Epithelial cell of prostate (primary cell): ENCODE measurements around the gene MCTP1.
"Not testable (repeated sequence)": the region's sequence is repeated elsewhere in the genome, so short reads cannot be mapped to it uniquely, and the experiment has no call there.

Source experiments
- DNase-seq: peaks from one replicate; pipeline ENCODE4 v3.0.0-alpha.2; 2011; ENCODE audit warnings: low read depth, low spot score
- H3K27ac ChIP-seq: fragments of 450-650 bp; 2 replicates; pipeline ENCODE4 v1.5.1; 2017; ENCODE audit warnings: mild to moderate bottlenecking

The MCTP1 gene

GRCh38 chr5:94994537-94994936, 290.4 kb downstream of the MCTP1 start:
- not testable (repeated sequence) for DNase-seq, H3K27ac ChIP-seq

DNA sequence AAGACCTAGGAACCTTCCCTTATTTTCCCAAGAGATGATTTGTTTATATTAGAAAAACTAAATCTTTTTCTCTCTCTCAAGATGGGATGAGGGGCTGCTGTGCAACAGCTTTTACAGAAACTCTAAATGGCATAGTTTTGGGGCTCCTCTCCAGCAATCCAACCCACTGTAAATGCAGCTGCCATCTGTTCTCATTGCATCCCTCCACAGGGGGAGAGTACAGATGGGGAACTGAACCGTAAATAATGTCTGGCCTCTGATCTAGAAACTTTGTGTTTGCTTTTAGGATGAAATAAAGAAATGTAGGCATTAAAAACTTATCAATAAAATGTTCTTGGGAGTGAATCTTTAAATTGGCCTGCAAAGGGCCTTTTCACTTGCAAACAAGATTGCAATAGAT, 291.4 kb downstream of the MCTP1 start:
- no peak for DNase-seq
- no peak overlapping the region for H3K27ac ChIP-seq

- DNase-seq, result no peak
- H3K27ac ChIP-seq, result no peak overlapping the region
These were observed 292.6 kb downstream of the MCTP1 start for GRCh38 chr5:94992325-94992724.

DNA sequence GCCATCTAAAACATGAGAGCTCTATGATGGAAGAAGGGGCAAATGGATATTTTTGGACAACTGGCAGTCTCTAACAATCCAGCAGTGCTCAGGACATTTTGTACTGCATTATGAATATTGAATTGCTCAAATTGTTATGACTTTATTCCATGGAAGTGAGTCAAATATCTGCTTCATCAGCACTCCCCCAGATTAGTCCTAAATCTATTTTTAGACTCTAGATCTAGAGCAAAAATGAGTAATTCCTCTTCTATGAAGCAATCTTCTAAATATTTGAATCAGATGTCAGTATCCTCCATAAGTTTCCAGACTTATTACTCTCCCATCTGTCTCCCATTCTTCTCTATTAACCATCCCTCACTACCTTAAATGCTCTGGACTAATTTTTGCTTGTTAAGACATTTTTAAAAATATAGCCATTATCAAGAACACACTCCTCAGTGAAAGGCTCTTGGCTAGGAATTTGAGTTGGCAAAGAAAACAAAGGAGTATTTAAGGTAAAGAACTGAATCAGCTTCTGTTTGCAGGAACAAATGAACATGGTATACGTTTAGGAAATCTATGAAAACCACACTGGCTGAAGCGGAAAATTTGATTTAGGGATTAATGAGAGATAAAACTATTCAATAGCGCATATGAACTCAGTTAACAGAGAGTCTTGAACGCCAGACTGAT, 300.9 kb downstream of the MCTP1 start:
- DNase-seq, result no peak
- peak overlapping the region; percentile 9 for H3K27ac ChIP-seq

GRCh38 chr5:94977437-94977836, 307.5 kb downstream of the MCTP1 start:
- H3K27ac ChIP-seq, result no peak overlapping the region
- DNase-seq, result no peak

GRCh38 chr5:94976853-94977252, 308.0 kb downstream of the MCTP1 start:
- DNase-seq, result no peak
- H3K27ac ChIP-seq, result no peak overlapping the region

- H3K27ac ChIP-seq, result no peak overlapping the region
- DNase-seq, result no peak
These were observed 312.6 kb downstream of the MCTP1 start for GRCh38 chr5:94972268-94972667.

GRCh38 chr5:94969174-94969573, 315.7 kb downstream of the MCTP1 start:
- H3K27ac ChIP-seq, result no peak overlapping the region
- no peak for DNase-seq

DNA sequence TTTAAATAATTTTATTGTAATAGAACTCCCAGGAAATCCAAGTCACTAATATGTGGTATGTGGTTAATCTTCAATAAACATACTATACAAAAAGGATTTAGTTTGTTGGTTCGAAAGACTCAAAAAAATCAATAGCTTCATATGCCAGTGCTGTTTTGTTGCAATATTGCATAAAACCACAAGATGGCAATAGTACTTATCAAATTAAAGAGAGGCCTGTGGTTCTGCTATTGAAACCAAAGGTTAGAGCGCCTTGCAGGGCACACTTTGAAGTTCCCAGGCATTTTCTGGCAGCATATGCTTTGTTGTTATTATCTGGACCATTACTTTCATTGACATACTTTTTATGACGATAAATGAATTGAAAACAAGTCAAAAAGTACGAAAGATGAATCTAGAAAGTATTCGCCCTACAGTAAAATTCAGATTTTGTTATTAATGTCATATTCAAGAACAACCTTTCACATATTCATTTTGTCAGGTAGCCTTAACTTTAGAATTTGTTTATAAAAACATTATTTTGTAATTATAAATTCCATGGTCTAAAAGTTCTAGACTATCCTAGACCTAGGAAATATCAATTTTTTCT, 316.3 kb downstream of the MCTP1 start:
- H3K27ac ChIP-seq, result no peak overlapping the region
- DNase-seq, result peak; percentile 20

GRCh38 chr5:94967525-94967924, 317.4 kb downstream of the MCTP1 start:
- no peak overlapping the region for H3K27ac ChIP-seq
- no peak for DNase-seq

DNA sequence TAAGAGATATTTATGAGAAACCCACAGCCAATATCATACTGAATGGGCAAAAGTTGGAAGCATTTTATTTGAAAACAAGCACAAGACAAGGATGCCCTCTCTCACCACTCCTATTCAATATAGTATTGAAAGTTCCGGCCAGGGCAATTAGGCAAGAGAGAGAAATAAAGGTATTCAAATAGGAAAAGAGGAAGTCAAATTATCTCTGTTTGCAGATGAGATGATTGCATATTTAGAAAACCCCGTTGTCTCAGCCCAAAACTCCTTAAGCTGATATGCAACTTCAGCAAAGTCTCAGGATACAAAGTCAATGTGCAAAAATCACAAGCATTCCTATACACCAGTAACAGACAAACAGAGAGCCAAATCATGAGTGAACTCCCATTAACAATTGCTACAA, 325.6 kb downstream of the MCTP1 start:
- DNase-seq, H3K27ac ChIP-seq: not testable (repeated sequence)

DNA sequence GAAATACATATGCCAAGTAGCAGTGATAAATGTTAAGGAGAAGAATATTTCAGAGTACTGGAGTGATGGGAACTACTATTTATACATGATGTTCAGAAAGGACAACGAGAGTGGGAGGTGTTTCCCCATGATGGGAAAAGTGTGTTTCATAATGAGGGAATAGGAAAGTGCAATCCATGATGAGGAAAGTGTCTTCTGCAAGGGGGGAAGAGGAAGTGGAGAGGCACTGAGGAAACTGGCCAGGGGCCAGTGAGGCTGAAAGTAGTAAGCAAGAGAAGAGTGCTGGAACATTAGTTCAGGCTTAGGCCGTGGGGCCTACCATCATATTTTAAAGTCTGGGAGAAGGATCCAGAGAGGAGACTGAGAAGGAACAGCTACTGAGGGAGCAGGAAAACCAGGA, 339.2 kb downstream of the MCTP1 start:
- H3K27ac ChIP-seq, result no peak overlapping the region
- no peak for DNase-seq

GRCh38 chr5:94944160-94944559, 340.7 kb downstream of the MCTP1 start:
- no peak overlapping the region for H3K27ac ChIP-seq
- no peak for DNase-seq

- no peak for DNase-seq
- no peak overlapping the region for H3K27ac ChIP-seq
These were observed 343.7 kb downstream of the MCTP1 start for GRCh38 chr5:94941122-94941755.

- DNase-seq, result no peak
These were observed 352.6 kb downstream of the MCTP1 start for GRCh38 chr5:94932259-94932658.

GRCh38 chr5:94928891-94929290, 356.0 kb downstream of the MCTP1 start:
- H3K27ac ChIP-seq, result no peak overlapping the region
- DNase-seq, result no peak

More at GRCh38 chr5:94932259-94932658, 352.6 kb downstream of the MCTP1 start:
- H3K27ac ChIP-seq, result no peak overlapping the region

- DNase-seq, result no peak
- H3K27ac ChIP-seq, result no peak overlapping the region
These were observed 364.3 kb downstream of the MCTP1 start for GRCh38 chr5:94920570-94920969.

DNA sequence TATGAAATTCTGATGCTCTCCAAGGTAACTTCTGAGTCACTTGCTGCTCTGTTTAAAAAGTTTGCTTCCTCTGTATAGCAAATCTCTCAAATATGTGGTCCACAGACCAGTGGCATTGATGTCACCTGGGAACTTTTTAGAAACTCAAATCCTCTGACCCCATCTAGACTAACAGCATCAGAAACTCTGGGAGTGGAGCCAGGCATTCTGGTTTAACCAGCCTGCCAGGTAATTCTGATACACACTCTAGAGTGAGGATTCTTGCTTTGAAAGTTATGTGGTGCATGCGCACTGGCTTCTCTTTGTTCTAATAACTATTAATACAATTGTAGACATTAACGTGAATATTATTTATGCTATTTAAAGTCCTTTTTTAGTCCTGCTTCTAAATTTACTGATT, 368.3 kb downstream of the MCTP1 start:
- H3K27ac ChIP-seq, result no peak overlapping the region
- DNase-seq, result peak; percentile 27

DNA sequence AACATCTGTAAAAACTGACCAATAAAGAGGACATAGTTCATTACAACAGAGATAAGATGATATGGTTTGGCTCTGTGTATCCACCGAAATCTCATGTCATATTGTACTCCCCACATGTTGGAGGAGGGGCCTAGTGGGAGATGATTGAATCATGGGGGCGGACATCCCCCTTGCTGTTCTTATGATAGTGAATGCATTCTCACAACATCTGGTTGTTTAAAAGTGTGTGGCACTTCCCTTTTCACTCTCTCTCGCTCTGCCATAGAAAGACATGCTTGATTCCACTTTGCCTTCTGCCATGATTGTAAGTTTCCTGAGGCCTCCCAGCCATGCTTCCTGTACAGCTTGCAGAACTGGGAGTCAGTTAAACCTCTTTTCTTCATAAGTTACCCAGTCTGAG, 373.6 kb downstream of the MCTP1 start:
- DNase-seq, result no peak
- H3K27ac ChIP-seq, result no peak overlapping the region

DNA sequence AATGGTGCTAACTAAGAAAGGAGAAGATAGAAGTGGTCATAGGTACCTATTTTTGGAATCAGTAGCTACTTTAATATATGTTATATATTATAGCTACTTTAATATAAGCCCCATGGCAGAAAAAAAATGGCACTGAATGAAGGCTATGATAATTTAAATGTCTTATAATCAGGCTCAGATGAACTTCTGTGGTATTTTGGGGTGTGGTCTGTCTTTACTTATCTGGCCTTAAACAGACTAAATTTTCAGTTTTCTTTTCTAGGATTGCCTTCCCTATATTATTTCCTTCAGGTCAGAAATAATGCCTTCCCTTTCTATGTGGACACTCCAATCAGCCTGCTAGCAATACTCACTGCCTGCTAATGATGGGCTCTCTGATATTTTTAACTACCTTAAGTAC, 374.2 kb downstream of the MCTP1 start:
- H3K27ac ChIP-seq, result no peak overlapping the region
- DNase-seq, result no peak

DNA sequence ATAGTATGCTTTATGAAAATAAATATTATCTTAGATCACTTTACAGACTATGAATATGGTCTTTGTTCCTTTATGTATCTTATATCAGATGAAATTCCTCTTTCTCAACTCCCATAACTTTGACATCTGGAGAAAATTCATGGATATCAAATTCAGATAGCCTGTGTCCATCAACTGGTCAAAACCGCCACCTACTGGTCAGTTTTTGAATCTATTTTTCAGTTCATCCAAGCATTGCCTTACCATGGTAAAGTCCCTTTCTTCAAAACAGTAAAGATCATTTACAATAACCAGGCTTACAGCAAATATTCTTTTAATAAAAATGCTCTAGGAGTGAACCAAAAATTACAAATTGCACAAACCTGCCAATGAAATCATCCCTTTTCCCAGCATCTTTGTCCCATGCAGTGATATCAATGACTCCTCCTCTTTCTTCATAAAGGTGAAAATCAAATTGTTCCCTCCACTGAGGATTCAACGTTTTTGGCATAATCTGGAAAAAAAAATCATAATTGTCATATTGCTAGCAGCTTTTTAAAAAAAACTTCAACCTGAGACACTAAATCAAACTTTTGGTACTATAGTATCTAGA, 375.9 kb downstream of the MCTP1 start:
- DNase-seq, result no peak
- no peak overlapping the region for H3K27ac ChIP-seq
